ENCODE results near the gene CARD10.

Gene CARD10

GRCh38 chr22:37546437-37547250 lies 27.4 kb upstream of the CARD10 start:
- Histone ChIP-seq H3K36me3 (ENCODE audit: insufficient read depth, low read length) (no peaks in the 10 kb centered on the region), H2AFZ (ENCODE audit: low read length) (no peak overlapping the region), H3K79me2 (ENCODE audit: insufficient read depth, low read length) (no peaks in the 10 kb centered on the region), H3K9me3 (ENCODE audit: insufficient read depth, low read depth, low read length) (no peaks in the 10 kb centered on the region), H3K27me3 (ENCODE audit: insufficient read depth, low read length, poor library complexity, severe bottlenecking) (no peaks in the 10 kb centered on the region), H3K4me3 (ENCODE audit: low read length, poor library complexity, severe bottlenecking) (no peak overlapping the region), H3K9ac (ENCODE audit: low read depth, low read length, poor library complexity, severe bottlenecking) (no peak overlapping the region), H3F3A (ENCODE audit: low read depth) (no peaks in the 10 kb centered on the region), H3K4me2 (ENCODE audit: low read depth, low read length, poor library complexity, severe bottlenecking) (no peak overlapping the region), H3K9me2 (replicated peaks; ENCODE audit: low read depth, low read length) (no peaks in the 10 kb centered on the region), H4K20me1 (ENCODE audit: insufficient read depth, low read length, poor library complexity, severe bottlenecking) (no peaks in the 10 kb centered on the region), H3K4me1 (ENCODE audit: insufficient read depth, low read length, poor library complexity, severe bottlenecking) (peaks cover 7% of the 10 kb centered on the region)
- TF ChIP-seq, protein P1, sequence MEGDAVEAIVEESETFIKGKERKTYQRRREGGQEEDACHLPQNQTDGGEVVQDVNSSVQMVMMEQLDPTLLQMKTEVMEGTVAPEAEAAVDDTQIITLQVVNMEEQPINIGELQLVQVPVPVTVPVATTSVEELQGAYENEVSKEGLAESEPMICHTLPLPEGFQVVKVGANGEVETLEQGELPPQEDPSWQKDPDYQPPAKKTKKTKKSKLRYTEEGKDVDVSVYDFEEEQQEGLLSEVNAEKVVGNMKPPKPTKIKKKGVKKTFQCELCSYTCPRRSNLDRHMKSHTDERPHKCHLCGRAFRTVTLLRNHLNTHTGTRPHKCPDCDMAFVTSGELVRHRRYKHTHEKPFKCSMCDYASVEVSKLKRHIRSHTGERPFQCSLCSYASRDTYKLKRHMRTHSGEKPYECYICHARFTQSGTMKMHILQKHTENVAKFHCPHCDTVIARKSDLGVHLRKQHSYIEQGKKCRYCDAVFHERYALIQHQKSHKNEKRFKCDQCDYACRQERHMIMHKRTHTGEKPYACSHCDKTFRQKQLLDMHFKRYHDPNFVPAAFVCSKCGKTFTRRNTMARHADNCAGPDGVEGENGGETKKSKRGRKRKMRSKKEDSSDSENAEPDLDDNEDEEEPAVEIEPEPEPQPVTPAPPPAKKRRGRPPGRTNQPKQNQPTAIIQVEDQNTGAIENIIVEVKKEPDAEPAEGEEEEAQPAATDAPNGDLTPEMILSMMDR (conservative IDR thresholded peaks at IDR 0.05; ENCODE audit: low read length) = no peak
- no peak for TF ChIP-seq EZH2phosphoT487 (IDR thresholded peaks at IDR 0.05; ENCODE audit: borderline replicate concordance)

DNA sequence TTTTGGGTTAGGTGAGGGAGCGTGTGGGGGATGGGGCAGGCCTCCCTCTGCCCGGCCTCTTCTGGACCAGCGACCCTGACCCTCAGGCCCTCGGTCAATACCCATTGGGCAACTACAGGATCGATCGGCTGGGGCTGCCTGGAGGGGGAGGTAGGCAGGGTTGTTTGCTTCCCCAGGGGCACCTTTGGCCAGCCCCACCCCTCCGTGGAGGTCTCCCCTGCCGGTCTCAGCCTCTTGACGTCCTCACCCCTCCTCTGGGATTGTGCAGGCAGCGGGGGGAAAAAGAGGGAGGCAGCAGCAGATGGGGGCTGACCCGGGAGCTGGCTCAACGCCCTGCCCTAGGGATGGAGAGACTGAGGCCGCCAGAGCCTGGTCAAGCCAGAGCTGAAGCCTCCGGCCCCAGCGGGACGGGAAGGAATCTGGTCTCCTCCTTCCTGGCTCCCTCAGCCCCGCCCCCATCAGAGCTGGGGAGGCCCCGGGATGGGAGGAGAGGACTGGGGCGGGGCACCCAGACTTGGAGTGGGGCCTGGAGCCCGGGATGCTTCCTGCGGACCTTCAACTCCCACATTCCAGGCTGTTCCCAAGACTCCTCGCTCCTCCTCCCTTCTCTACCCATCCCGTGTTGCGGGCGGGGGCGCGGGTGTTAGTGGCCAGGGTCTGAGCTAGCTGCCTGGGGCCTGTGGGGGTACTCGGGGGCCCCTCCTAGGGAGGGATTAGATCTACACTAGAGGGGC lies 26.7 kb upstream of the CARD10 start:
- Histone ChIP-seq H3K79me2 (ENCODE audit: insufficient read depth, low read length) (no peaks in the 10 kb centered on the region), H3K9me3 (ENCODE audit: insufficient read depth, low read depth, low read length) (no peaks in the 10 kb centered on the region), H4K20me1 (ENCODE audit: insufficient read depth, low read length, poor library complexity, severe bottlenecking) (no peaks in the 10 kb centered on the region), H3K27me3 (ENCODE audit: insufficient read depth, low read length, poor library complexity, severe bottlenecking) (no peaks in the 10 kb centered on the region), H3K4me2 (ENCODE audit: low read depth, low read length, poor library complexity, severe bottlenecking) (no peak overlapping the region), H3K9ac (ENCODE audit: low read depth, low read length, poor library complexity, severe bottlenecking) (no peak overlapping the region), H3K4me3 (ENCODE audit: low read length, poor library complexity, severe bottlenecking) (no peak overlapping the region), H3K36me3 (ENCODE audit: insufficient read depth, low read length) (no peaks in the 10 kb centered on the region), H3F3A (ENCODE audit: low read depth) (no peaks in the 10 kb centered on the region), H3K9me2 (replicated peaks; ENCODE audit: low read depth, low read length) (no peaks in the 10 kb centered on the region), H3K4me1 (ENCODE audit: insufficient read depth, low read length, poor library complexity, severe bottlenecking) (peaks cover 9% of the 10 kb centered on the region), H2AFZ (ENCODE audit: low read length) (no peak overlapping the region)
- no peak for TF ChIP-seq EZH2phosphoT487 (IDR thresholded peaks at IDR 0.05; ENCODE audit: borderline replicate concordance)
- TF ChIP-seq, protein P1 (conservative IDR thresholded peaks at IDR 0.05; ENCODE audit: low read length) = no peak

DNA sequence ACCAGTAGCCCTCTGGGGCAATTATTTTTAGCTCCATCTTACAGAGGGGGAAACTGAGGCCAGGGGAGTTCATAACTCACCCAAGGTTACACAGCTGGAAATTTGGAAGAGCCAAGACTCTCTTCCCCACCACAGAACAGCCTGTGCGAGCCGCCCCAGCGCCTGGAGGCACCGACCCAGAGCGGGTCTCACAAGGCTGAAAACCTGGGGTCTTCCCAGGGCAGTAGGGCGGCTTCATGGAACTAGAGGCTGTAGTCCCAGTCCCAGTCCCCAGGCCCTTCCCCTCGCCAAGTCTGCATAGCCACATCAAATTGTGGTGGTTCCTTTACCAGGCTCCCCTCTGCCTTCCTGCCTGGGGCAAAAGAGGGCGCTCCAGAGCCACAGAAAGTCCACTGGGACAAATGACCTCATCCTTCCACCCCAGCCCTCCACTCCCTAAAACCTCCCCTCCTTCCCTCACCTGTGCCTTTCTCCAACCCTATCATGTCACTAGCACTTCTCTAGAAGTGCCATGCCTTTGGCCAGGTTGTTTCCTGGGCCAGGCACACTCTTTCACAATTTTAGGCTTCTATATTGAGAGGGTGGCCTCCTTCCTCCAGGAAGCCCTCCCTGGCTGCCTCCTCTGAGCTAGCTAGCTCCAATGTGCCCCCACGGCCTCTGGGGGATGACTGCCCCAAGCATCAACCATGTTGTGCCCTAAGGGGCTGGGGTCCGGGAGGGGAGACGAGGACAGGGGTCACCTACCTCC lies 25.9 kb upstream of the CARD10 start:
- TF ChIP-seq EZH2phosphoT487 (IDR thresholded peaks at IDR 0.05; ENCODE audit: borderline replicate concordance) = no peak
- TF ChIP-seq, protein P1 (conservative IDR thresholded peaks at IDR 0.05; ENCODE audit: low read length) = peak; percentile 82
- Histone ChIP-seq H3K79me2 (ENCODE audit: insufficient read depth, low read length) (no peaks in the 10 kb centered on the region), H3K9me2 (replicated peaks; ENCODE audit: low read depth, low read length) (no peaks in the 10 kb centered on the region), H3K9ac (ENCODE audit: low read depth, low read length, poor library complexity, severe bottlenecking) (no peak overlapping the region), H3K9me3 (ENCODE audit: insufficient read depth, low read depth, low read length) (no peaks in the 10 kb centered on the region), H3K4me2 (ENCODE audit: low read depth, low read length, poor library complexity, severe bottlenecking) (no peak overlapping the region), H3F3A (ENCODE audit: low read depth) (no peaks in the 10 kb centered on the region), H3K36me3 (ENCODE audit: insufficient read depth, low read length) (no peaks in the 10 kb centered on the region), H4K20me1 (ENCODE audit: insufficient read depth, low read length, poor library complexity, severe bottlenecking) (no peaks in the 10 kb centered on the region), H2AFZ (ENCODE audit: low read length) (no peak overlapping the region), H3K4me3 (ENCODE audit: low read length, poor library complexity, severe bottlenecking) (no peak overlapping the region), H3K27me3 (ENCODE audit: insufficient read depth, low read length, poor library complexity, severe bottlenecking) (no peaks in the 10 kb centered on the region), H3K4me1 (ENCODE audit: insufficient read depth, low read length, poor library complexity, severe bottlenecking) (peaks cover 12% of the 10 kb centered on the region)

All from Loucy (cell line).